HG03354 (cell line): ENCODE data around the gene DNAJC9.

ENCODE experiments used
- ATAC-seq: cut with Tn5 transposase; IDR thresholded peaks from one replicate; pipeline ENCODE4 v1.9.1; 2021; ENCODE audit warnings: mild to moderate bottlenecking; ENCODE audit not compliant: unreplicated experiment, poor library complexity, severe bottlenecking

Gene DNAJC9

DNA sequence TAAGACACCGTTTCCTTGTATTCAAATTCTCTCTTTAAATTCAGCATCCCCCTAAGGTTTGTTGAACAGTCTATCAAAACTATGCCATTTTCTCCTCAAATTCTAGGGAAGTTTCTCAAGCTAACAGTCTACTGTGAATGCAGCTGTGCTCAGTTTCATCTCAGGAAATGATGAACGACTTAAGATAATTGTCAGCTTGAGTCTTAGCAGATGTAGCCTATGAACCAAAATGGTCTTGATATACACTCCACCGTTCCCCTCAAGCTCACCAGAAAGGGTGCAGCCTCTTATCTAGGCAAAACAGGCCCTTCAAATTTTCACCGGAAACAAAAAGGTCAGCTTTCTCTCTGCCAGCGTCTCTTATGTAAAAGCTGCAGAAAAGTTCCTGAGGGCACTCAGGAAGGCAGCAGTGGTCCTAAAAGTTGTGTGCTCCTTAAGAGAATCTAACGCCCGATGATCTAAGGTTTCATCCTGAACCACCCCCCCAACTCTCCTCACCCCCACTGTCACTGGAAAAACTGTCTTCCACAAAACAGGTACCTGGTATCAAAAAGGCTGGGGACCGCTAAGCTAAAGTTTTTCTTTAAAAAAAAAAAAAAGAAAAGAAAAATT lies 2.1 kb downstream of the DNAJC9 start:
- no peak for ATAC-seq

DNA sequence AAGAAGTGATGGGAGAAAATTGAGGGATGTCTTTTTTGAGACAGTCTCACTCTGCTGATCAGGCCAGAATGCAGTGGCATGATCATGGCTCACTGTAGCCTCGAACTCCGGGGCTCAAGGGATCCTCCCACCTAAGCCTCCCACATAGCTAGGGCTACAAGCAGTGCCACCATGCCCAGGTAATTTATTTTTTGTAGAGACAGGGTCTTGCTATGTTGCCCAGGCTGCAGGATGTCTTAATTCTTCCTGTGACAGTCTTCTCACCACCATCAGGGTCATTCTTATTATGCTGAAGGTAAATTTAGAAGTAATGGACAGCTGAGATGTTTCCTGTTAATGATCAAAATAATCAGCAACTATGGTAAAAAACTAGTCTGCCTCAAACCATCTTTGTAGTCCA lies 7.1 kb downstream of the DNAJC9 start:
- ATAC-seq: no peak

DNA sequence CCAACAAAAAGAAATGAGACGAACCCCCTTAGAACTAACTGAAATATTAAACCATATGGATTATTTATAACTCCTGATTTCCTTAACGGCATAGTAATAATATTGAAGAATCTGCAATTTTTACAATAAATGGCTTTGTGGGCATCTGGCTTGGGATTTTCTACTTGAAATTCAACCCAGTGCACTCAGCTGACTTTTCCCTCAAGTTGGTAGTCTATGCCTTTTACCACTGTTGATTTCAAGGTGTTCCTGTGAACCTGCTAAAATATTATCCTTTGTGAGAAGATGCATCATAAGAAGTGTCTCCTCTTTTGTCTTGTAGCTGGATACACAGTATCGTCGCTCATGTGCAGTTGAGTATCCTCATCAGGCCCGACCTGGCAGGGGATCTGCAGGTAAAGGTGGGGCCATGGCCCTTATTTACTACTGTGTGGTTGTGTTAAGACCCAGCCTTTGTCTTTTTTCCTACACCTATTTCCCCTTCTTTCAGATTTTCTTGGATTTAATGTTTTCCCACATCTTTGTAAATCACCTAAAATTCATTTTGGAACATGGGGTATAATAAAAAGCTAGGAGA lies 8.0 kb downstream of the DNAJC9 start:
- no peak for ATAC-seq

DNA sequence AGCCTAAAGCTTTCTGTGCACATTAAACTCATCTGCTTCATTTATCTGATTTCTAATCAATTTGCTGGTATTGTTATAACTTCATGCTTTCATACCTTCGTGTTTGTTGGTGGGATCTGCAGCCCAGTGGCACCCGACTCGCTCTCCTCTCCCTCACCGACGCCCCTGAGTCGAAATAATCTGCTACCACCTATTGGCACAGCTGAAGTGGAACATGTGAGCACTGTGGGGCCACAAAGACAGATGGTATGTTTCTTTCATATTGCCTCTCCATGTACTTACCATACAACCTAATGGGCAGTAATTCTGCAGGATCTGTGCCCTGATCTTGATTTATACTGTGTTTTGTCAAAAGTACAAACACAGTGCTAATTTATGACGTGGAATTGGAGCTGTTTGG lies 12.4 kb downstream of the DNAJC9 start:
- ATAC-seq: no peak

DNA sequence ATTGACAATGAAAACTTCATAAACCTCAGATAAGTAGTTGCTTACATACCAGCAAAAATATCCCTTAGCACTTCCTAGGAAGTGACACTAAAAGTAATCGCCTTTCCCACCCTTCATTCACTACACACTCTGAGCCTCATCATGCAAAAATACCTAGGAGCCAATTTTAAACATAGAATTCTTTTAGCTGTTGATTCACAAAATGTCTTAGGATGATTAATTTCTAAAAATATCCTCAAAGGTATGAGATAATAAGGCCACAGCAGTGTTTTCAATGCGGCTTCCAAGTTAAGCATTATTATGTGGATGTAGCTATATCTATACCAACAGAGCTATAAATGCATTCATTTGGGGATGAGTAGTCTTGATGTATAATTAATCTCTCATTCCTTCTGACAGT lies 13.2 kb downstream of the DNAJC9 start:
- no peak for ATAC-seq

DNA sequence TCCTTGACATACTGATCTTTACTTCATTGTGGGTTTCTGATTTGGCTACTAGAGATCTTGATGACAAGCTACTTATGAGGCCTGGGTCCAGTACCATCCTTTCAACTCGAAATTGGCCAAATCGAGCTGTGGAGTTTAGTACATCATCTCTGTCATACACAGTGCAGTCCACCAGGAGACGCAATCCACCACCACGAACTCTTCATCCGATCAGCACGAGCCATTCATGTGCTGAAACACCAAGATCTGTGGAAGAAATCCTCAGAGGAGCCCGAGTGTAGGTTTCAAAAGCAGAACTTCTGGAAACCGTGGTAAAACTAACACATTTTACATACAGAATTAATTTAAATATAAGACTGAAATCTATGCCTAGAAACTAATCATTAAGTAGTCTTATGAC lies 14.2 kb downstream of the DNAJC9 start:
- no peak for ATAC-seq

DNA sequence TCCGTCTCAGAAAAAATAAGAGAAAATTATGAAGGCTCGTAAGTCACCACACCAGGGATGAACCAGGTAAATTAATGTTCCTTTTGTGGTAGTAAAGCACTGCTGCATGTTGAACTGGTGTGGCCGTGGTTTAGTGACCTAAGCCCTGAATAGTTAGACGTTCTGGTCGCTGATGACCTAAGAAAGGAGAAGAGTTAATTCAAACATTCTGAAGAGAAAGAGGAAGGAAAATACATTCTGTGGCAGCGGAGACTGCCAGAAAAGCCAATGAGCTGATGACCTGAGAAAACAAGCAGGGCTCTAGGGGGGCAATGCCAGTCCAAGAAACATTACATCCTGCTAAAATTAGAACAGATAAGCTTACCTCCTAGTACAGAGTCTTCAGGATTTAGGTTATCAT lies 17.5 kb downstream of the DNAJC9 start:
- ATAC-seq: no peak

DNA sequence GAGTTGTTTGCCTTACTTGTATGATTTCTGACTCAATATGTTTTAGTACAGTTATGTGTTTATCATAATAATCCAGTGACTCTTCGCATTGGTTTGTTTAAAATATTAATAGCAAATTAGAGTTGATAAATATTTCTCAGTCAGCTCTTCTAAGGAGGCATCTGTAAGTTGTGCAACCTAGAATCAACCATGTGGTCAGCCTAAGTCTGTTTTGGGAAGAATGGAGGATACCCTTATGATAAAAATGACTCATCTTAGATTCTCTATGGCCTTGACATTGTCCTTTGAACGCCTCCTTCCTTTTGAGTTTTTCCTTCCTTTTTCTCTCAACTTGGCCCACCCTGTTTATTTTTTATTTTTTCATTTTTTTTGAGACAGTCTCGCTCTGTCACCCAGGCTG lies 18.8 kb downstream of the DNAJC9 start:
- ATAC-seq: no peak

DNA sequence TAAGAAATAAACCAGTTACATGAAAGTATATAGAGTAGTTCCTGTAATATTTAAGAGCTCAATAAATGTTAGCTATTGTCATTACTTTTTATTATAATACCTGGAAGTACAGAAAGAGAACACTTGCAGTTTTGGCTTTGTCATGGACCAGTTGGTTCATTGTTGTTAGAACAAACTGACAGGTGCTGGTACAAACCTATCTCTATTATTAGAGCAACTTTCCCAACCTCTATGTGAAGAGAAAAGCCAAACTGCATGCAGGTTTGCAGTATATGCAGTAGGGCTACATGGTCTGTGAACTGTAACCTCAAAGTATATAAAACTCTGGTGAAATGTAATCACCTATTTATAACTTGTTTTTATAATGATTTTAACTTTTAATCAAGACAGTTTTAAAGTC lies 20.4 kb downstream of the DNAJC9 start:
- no peak for ATAC-seq

DNA sequence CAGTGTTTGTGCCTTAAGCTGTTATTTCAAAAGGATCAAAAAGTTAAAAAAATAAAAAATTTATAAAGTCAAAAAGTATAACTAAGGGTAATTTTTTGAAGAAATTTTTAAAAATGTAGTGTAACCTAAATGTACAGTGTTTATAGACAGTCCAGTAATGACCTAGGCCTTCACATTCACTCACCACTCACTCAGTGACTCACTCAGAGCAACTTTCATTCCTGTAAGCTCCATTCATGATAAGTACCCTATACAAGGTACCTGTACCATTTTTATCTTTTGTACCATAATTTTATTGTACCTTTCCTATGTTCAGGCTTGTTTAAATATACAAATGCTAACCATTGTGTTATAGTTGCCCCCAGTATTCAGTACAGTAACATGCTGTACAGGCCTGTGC lies 21.5 kb downstream of the DNAJC9 start:
- no peak for ATAC-seq

DNA sequence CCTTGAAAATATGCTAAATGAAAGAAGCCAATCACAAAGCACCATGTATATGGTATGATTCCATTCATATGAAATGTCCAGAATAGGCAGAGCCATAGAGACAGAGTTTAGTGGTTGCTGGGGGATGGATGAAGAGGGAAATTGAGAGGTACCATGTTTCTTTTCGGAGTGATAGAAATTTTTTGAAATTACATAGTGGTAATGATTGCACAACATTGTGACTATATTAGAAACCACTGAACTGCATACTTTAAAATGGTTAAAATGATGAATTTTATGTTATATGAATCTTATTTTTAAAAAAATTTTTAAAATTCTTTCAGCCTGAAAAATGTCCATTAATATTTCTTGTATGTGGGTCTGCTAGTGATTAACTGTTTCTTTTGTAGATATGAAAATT lies 26.1 kb downstream of the DNAJC9 start:
- ATAC-seq: no peak

DNA sequence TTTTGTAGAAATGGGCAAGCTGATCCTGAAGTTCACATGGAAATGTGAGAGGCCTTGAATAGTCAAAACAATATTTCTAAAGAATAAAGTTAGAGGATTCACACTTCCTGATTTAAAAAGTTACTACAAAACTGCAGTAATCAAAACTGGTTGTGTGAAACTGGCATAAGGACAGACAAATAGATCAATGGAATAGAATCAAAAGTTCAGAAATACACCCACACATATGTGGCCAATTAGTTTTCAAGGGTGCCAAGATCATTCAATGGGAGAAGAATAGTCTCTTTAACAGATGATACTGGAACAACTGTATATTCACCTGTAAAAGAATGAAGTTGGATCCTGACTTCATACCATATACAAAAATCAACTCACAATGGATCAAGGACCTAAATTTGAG lies 27.7 kb downstream of the DNAJC9 start:
- no peak for ATAC-seq

DNA sequence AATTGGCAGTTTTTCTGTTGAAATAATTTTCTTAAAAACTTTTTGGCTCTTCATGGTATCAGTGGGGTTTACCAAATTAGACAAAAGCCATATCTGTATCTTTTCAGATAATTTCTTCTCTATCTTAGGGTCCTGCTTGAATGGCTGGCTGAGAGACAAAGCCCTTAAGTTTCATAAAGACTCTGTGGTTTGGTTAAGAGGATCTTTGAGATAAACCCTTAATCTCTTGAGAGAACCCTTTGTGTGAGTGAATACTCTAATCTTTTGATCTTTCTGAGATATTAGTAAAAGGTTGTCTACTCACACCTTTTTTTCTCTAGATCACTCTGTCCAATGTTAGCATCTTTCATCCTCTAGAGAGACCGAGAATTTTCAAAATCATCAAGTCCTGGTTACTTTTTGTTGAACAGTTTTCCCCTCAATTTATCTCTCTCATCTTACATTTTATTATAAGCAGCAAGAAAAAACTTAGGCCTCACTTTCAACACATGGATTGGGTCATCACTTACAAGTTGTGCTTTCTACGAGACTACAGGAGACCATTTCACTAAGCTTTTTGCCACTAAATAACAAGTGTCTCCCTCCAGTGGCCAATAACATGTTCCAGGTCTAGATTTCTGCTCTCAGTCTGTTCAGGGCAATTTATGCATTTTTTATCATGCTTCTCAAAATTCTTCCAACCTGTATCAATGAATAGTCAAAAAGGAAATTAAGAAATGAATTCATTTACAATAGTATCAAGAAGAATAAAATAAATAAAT lies 28.4 kb downstream of the DNAJC9 start:
- ATAC-seq: no peak

DNA sequence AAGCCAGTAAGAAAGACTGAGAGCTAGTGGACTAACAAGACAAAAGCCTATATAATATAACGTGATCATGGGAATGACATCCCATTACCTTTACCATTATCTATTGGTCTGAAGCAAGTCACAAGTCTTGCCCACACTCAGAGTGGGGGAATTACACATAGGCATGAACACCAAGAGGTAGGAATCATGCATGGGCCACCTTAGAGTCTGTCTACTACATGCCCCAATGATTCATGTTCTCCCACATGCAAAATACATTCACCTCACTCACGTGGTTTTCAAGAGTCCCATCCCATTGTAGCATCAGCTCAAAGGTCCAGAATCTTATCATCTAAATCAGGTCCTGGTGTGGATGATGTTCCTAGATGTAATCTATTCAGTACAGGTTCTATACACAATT lies 29.4 kb downstream of the DNAJC9 start:
- no peak for ATAC-seq

DNA sequence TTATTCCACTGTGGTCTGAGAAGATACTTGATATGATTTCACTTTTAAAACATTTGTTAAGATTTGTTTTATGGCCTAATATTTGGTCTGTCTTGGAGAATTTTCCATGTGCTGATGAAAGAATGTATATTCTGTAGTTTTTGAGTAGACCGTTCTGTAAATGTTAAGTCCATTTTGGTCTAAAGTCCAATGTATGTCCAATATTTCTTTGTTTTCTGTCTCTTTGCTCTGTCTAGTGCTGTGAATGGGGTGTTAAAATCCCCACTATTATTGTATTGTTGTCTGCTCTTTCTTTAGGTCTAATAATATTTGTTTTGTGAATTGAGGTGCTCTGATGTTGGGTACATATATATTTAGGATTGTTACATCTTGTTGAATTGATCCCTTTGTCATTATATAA lies 31.3 kb downstream of the DNAJC9 start:
- no peak for ATAC-seq

DNA sequence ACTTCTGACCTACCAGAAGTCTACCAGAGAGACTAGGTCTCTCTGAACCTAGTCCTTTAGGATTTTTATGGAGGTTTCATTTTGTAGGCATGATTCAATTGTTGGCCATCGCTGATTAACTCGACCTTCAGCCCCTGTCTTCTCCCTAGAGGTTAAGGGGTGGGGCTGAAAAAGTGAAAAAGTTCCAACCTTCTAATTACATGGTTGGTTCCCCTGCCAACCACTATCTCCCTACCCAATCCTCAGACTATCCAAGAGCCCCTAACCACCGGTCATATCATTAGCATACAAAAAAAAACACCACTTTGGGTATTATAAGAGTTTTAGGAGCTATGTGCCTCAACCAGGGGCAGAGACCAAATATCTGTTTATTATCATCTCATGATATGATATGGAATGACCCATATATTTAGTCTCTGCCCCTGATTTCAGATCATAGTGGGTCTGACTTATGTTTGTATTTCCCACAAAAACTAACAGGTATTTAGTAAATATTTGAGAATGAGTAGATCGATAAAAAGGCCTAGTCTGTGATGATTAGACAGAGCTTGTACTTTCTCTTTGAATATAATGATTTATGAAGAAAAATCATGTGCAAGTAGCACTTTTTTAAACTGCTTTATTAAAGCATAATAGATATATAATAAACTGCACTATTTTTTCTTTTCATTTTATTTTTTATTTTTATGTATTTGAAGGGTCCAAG lies 35.8 kb downstream of the DNAJC9 start:
- no peak for ATAC-seq

DNA sequence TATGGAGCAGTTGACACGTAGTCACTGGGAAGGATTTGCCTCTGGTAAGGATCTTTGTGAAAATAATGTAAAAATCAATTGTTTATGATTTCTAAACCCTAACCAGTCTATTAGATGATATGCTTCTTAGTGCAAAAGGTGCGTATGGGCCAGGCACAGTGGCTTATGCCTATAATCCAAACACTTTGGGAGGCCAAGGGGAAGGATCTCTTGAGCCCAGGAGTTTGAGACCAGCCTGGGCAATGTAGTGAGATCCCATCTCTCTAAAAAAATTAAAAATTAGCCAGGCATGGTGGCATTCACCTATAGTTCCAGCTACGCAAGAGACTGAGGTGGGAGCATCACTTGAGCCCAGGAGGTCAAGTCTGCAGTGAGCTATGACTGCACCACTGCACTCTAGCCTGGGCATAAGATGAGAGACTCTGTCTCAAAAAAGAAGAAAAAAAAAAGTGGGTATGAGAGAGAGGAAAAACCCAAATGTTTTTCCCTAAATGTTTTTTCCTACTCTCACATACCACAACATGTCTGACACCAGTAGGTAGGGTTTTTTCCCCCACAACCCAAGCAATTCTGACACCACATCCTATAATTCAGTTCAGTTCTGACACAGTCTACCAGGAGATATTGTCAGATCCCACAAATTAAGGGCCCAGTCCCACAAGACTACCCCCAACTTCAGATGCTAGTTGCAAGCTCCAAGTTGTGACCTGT lies 36.5 kb downstream of the DNAJC9 start:
- ATAC-seq: no peak

DNA sequence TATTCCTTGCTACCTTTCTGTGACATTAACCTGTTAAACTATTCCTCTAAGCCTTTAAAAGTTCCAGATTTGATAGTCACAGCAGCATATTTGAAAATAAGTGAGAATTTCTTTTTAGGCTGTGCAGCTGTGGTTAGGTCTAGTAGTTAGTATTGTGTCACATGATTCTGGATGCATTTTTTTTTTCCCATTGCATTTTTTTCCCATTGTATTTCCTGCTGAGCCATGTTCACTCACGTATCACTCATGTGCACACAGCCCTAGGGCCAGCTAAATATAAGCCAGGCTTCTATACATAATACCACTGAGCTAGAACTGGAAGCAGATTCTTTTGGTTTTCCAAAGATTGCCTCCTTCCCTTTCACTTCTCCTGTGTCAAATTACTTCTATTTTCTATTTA lies 37.4 kb downstream of the DNAJC9 start:
- ATAC-seq: no peak

DNA sequence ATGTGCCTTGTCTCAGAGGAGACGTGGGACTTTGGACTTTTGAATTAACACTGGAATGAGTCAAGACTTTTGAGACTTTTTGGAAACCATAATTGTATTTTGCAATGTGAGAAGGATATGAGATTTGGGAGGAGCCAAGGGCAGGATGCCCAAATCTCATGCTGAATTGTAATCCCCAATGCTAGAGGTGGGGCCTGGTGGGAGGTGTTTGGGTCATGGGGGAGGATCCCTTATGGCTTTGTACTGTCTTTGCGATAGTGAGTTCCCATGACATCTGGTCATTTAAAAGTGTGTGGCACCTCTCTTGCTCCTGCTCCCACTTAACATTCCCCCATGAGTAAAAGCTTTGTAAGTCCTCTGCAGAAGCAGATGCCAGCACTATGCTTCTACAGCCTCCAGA lies 39.2 kb downstream of the DNAJC9 start:
- ATAC-seq: no peak

DNA sequence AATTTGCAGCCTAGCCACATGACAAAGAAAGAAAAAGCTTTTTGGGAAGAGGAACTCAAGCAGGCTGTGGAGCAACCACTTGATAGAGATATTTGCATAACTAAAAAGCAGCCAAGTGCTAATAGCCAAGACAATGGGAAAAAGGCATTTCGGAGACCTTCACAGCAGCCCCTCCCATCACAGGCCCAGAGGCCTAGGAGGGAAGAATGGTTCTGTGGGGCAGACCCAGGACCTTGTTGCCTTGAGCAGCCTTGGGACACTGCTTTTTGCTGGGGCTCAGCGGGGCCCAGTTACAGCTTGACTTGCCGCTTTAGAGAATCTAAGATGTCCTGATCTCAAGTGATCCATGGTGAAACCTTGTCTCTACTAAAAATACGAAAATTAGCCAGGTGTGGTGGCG lies 40.7 kb downstream of the DNAJC9 start:
- ATAC-seq: no peak
